Measurements from ENCODE around the gene ATG5. TPM values are rescaled to one million over a fixed set of nuclear protein-coding genes. Genes with fewer than 3 reads are reported as not detected.
"Not testable (repeated sequence)": the region's sequence is repeated elsewhere in the genome, so short reads cannot be mapped to it uniquely, and the experiment has no call there.

Gene ATG5
- total RNA-seq, 1 donor from 2014 or later = 25.5 TPM

GRCh38 chr6:106252687-106253086, 72.9 kb downstream of the ATG5 start:
- no peak for TF ChIP-seq CTCF (conservative IDR thresholded peaks at IDR 0.05; ENCODE audit: low read depth, low read length)
- no peak for DNase-seq (ENCODE audit: low read depth)
- H3K4me3 ChIP-seq (ENCODE audit: low read depth, low read length) = no peak overlapping the region

GRCh38 chr6:106251531-106252255, 73.9 kb downstream of the ATG5 start:
- H3K4me3 ChIP-seq (ENCODE audit: low read depth, low read length); DNase-seq (ENCODE audit: low read depth): not testable (repeated sequence)

GRCh38 chr6:106250953-106251352, 74.6 kb downstream of the ATG5 start:
- no peak overlapping the region for H3K4me3 ChIP-seq (ENCODE audit: low read depth, low read length)
- DNase-seq (ENCODE audit: low read depth) = no peak
- TF ChIP-seq CTCF (conservative IDR thresholded peaks at IDR 0.05; ENCODE audit: low read depth, low read length) = no peak

- DNase-seq (ENCODE audit: low read depth) = no peak
- H3K4me3 ChIP-seq (ENCODE audit: low read depth, low read length) = no peak overlapping the region
- no peak for TF ChIP-seq CTCF (conservative IDR thresholded peaks at IDR 0.05; ENCODE audit: low read depth, low read length)
Observed at GRCh38 chr6:106249658-106250057, 75.9 kb downstream of the ATG5 start.

GRCh38 chr6:106247733-106248132, 77.8 kb downstream of the ATG5 start:
- H3K4me3 ChIP-seq (ENCODE audit: low read depth, low read length) = no peak overlapping the region
- TF ChIP-seq CTCF (conservative IDR thresholded peaks at IDR 0.05; ENCODE audit: low read depth, low read length) = no peak
- DNase-seq (ENCODE audit: low read depth) = no peak

- no peak overlapping the region for H3K4me3 ChIP-seq (ENCODE audit: low read depth, low read length)
- DNase-seq (ENCODE audit: low read depth) = no peak
- no peak for TF ChIP-seq CTCF (conservative IDR thresholded peaks at IDR 0.05; ENCODE audit: low read depth, low read length)
Observed at GRCh38 chr6:106247293-106247692, 78.3 kb downstream of the ATG5 start.

- TF ChIP-seq CTCF (conservative IDR thresholded peaks at IDR 0.05; ENCODE audit: low read depth, low read length) = no peak
- H3K4me3 ChIP-seq (ENCODE audit: low read depth, low read length) = no peak overlapping the region
- DNase-seq (ENCODE audit: low read depth) = no peak
Observed at GRCh38 chr6:106244931-106245330, 80.6 kb downstream of the ATG5 start.

Data from epithelial cell of proximal tubule (primary cell).